ENCODE data around the gene PLA2G2F.

PLA2G2F gene

DNA sequence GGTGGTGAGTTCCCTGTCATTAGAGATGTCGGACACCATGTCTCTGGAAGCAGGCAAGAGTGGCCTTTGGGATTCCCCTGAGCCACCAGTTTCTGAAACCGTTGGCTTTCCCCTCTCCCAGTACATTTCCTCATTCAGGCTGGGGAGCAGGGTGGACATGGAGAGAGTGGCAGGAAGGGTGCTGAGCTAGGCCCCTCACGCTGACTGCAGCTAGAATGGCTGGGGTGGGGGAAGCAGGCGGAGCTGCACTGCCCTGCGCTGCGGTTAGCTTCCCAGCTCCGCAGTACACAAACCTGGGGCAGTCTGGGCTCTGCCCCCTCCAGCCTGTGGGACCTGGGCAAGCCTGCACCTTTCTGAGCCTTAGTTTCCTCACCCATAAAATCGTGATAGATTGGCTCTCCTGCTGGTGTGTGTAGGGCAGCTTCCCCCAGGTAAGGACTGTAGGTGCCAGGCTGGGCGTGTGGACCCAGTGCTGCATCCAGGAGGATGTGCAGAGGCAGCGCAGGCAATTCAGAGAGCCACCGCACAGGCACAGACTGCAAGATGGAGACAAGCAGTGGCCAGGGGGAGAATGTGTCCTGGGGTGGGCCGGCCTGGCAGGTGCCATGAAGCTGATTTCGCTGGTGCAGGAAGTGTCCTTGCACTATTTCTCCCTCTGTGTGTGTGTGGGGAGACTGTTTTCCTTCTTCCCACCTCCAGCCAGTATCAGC lies 3.0 kb downstream of the PLA2G2F start:
- no peaks in the 10 kb centered on the region for H3K36me3 ChIP-seq (ENCODE audit: control insufficient read depth, insufficient read depth, low read length)
- H3K4me1 ChIP-seq (ENCODE audit: control insufficient read depth, insufficient read depth, low read length, poor library complexity, severe bottlenecking), result no peaks in the 10 kb centered on the region
- no peak overlapping the region for H3K4me3 ChIP-seq (ENCODE audit: extremely low read depth, insufficient read depth, low read length, poor library complexity, severe bottlenecking)
- no peak overlapping the region for H3K27ac ChIP-seq (ENCODE audit: low read depth, low read length, severe bottlenecking)
- WGBS, 2 experiments (ENCODE audit: insufficient coverage in 2 of 2), result 82 to 89% methylated on average over 10 to 11 of the region's 13 CpGs
- no peaks in the 10 kb centered on the region for H3K9me3 ChIP-seq (ENCODE audit: control insufficient read depth, low read length)

DNA sequence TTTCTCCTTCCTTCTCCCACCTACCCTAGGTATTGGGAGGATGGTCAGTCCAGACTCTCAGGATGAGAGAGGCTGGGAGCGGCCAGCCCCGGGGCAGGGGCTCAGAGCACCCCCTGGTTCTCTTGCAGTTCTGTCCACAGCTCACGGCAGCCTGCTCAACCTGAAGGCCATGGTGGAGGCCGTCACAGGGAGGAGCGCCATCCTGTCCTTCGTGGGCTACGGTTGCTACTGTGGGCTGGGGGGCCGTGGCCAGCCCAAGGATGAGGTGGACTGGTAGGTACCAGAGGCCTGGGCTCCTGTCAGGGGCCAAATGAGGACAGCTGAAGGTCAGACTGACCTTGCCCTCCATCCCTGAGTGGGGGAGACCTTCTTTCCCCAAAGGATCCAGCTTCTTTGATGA lies 4.2 kb downstream of the PLA2G2F start:
- Histone ChIP-seq H3K27ac (ENCODE audit: low read depth, low read length, severe bottlenecking) (no peak overlapping the region), H3K36me3 (ENCODE audit: control insufficient read depth, insufficient read depth, low read length) (no peaks in the 10 kb centered on the region), H3K4me3 (ENCODE audit: extremely low read depth, insufficient read depth, low read length, poor library complexity, severe bottlenecking) (no peak overlapping the region), H3K4me1 (ENCODE audit: control insufficient read depth, insufficient read depth, low read length, poor library complexity, severe bottlenecking) (no peaks in the 10 kb centered on the region), H3K9me3 (ENCODE audit: control insufficient read depth, low read length) (no peaks in the 10 kb centered on the region)
- 94 to 98% methylated on average over 4 to 8 of the region's 8 CpGs for WGBS, 2 experiments (ENCODE audit: insufficient coverage in 2 of 2)

DNA sequence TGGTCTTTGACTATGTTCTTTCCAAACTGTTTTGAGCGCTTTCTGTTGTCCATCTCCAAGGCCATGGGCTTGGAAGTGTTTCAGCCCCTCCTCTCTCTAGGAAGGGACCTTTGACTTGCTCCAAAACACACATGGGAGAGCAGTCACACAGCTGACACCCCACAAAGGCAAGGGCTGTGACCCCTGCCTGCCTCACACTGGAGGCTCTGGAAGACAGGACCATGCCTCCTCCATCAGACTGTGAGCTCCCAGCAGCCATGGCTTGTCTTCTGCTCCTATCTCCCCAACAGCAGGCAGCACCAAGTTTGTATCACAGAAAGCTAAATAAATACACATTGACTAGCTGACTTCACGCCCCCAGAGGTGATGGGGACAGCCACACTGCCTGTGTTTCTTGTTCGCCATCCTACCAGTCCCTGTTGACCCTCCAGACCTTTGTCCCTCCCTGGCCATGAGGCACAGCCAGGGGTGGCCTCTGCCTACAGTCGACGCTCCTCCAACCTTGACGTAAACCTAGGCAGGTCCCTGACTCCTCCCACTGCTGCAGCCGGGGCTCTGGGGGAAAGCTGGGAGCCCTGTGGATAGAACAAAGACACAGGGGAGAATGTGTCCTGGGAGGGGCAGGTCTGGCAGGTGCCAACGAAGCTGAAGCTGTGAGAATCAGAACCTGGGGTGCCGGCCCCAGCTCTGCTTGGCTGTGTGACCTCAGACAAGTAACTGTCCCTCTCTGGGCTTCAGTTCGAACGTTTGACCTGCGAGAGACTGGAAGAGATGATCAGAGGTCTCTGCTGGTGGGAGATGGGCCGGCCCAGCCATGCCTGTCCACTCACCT lies 4.8 kb downstream of the PLA2G2F start:
- no peaks in the 10 kb centered on the region for H3K4me1 ChIP-seq (ENCODE audit: control insufficient read depth, insufficient read depth, low read length, poor library complexity, severe bottlenecking)
- no peak overlapping the region for H3K4me3 ChIP-seq (ENCODE audit: extremely low read depth, insufficient read depth, low read length, poor library complexity, severe bottlenecking)
- H3K27ac ChIP-seq (ENCODE audit: low read depth, low read length, severe bottlenecking), result no peak overlapping the region
- H3K9me3 ChIP-seq (ENCODE audit: control insufficient read depth, low read length), result no peaks in the 10 kb centered on the region
- H3K36me3 ChIP-seq (ENCODE audit: control insufficient read depth, insufficient read depth, low read length), result no peaks in the 10 kb centered on the region
- WGBS, 2 experiments (ENCODE audit: insufficient coverage in 2 of 2), result 69 to 75% methylated on average over 8 to 9 of the region's 13 CpGs

DNA sequence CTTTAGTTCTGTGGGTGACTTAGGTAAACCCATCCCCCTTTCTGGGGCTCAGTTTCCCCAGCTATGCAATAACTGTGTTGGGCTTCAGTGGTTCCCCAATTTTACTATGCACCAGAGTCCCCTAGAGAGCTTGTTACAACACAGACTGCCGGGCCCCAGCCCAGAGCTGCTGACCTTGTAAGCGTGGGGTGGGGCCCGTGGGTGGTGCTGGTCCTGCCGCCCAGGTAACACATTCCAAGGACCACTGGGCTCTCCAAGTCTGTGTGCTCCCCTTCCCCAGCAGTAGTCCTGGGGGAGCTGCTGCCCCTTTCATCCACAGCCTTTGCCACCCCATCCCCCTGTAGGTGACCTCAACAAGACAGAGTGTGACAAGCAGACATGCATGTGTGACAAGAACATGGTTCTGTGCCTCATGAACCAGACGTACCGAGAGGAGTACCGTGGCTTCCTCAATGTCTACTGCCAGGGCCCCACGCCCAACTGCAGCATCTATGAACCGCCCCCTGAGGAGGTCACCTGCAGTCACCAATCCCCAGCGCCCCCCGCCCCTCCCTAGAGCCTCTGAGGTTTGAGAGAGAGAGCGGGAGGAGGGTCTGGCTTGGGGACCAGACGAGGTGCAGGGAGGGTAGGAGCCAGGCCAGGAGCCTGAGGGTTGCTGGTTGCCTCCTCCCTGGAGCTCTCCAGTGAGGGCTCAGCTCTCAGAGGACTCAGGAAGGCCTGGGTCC lies 8.9 kb downstream of the PLA2G2F start:
- no peaks in the 10 kb centered on the region for H3K9me3 ChIP-seq (ENCODE audit: control insufficient read depth, low read length)
- H3K4me1 ChIP-seq (ENCODE audit: control insufficient read depth, insufficient read depth, low read length, poor library complexity, severe bottlenecking), result peaks cover 4% of the 10 kb centered on the region
- no peak overlapping the region for H3K27ac ChIP-seq (ENCODE audit: low read depth, low read length, severe bottlenecking)
- no peaks in the 10 kb centered on the region for H3K36me3 ChIP-seq (ENCODE audit: control insufficient read depth, insufficient read depth, low read length)
- H3K4me3 ChIP-seq (ENCODE audit: extremely low read depth, insufficient read depth, low read length, poor library complexity, severe bottlenecking), result no peak overlapping the region
- WGBS, 2 experiments (ENCODE audit: insufficient coverage in 2 of 2), result 90 to 91% methylated on average over 9 to 12 of the region's 13 CpGs

DNA sequence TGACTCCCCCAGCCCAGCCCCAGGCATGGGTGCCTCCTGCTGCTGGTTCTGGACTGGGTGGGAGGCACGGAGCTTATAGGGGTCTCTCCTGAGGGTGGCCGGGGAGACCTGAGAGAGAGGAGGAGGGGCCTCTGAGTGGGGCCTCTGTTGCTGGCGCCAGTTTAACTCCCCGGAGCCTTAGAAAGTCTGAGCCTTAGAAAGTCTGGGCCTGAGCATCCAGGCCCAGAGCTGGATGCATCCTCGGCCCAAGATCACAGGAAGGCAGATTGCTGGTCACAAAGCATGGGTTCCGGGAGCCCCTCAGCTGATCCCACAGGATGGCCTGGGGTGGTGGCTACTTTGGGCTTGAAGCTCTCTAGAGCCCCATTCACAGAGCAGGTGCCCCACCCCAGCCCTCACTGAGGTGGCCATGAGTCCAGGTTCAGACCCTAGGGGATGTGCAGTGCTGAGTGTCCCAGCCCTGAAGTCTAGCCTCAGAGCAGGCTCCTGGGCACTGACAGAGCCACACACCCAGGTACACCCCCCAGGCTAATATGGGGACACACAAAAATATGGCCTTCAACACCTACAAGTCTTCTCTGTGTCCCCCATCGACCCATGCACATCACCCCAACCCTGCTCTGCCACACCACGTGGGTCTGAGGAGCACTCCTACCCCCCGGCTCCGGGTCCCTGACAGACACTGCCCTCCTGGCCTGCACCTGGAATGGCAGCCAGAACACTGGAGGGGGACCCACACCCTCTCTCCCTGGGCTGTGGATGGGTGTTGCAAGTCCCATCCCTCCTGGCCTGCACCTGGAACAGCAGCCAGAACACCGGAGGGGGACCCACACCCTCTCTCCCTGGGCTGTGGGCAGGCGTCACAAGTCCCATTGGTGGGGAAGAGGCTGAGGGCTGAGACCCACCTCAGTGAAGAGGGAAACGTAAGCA lies 9.7 kb downstream of the PLA2G2F start:
- Histone ChIP-seq H3K4me3 (ENCODE audit: extremely low read depth, insufficient read depth, low read length, poor library complexity, severe bottlenecking) (no peak overlapping the region), H3K36me3 (ENCODE audit: control insufficient read depth, insufficient read depth, low read length) (no peaks in the 10 kb centered on the region), H3K9me3 (ENCODE audit: control insufficient read depth, low read length) (no peaks in the 10 kb centered on the region), H3K27ac (ENCODE audit: low read depth, low read length, severe bottlenecking) (no peak overlapping the region), H3K4me1 (ENCODE audit: control insufficient read depth, insufficient read depth, low read length, poor library complexity, severe bottlenecking) (peaks cover 6% of the 10 kb centered on the region)
- 93 to 94% methylated on average over 11 to 12 of the region's 13 CpGs for WGBS, 2 experiments (ENCODE audit: insufficient coverage in 2 of 2)

DNA sequence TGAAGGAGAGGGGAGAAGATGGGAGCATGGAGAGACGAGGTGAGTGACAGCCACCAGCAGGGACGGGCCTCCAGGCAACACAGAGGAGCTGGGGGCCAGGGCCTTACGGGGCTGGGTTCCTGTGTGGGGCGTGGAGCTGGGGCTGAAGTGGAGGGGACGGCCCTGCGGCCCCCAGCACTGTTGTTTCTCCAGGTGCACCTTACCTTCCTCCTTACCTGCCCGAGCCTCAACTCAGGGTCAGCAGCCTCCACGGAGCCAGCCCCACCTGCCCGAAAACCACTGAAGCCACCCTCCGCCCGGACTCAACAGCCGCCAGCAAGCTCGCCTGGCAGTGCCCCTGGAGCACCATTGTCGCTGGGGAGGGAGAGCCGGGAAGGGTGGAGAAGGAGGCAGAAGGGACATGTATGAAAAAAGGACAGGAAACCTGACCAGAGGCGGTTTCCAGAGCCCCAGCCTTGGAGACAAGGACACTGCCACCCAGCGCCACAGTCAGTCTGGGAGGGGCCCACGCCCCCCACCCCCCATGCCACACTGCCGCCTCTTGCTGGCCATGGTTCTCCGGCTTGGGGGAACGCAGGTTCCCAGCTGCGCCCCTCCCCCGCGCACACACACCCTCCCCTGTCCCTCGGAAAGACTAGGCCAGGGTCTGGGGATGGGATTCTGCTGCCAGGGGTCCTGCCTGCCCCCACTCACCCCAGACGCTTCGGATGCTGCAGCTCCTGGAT lies 10.6 kb downstream of the PLA2G2F start:
- H3K27ac ChIP-seq (ENCODE audit: low read depth, low read length, severe bottlenecking), result no peak overlapping the region
- no peaks in the 10 kb centered on the region for H3K9me3 ChIP-seq (ENCODE audit: control insufficient read depth, low read length)
- peaks cover 6% of the 10 kb centered on the region for H3K4me1 ChIP-seq (ENCODE audit: control insufficient read depth, insufficient read depth, low read length, poor library complexity, severe bottlenecking)
- H3K36me3 ChIP-seq (ENCODE audit: control insufficient read depth, insufficient read depth, low read length), result no peaks in the 10 kb centered on the region
- WGBS, 2 experiments (ENCODE audit: insufficient coverage in 2 of 2), result 80 to 85% methylated on average over 13 to 25 of the region's 27 CpGs
- no peak overlapping the region for H3K4me3 ChIP-seq (ENCODE audit: extremely low read depth, insufficient read depth, low read length, poor library complexity, severe bottlenecking)

DNA sequence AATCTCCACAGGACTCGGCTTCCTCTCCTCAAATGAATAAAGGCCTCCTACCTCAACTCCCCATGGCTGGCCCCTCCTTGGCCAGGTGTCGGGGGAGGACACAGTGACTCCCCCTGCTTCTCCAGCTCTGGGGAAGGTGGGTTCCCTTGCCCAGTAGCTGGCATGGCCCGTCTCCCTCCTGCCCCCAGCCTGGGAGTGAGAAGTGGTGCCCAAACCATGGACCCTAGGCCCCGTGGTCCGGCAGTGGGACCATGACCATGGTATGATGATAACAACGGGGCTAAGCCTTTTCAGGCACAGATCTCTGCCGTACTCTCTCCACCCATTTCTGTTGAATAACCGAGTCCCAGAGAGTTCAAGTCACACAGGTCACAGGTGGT lies 11.2 kb downstream of the PLA2G2F start:
- H3K4me1 ChIP-seq (ENCODE audit: control insufficient read depth, insufficient read depth, low read length, poor library complexity, severe bottlenecking), result peaks cover 6% of the 10 kb centered on the region
- H3K36me3 ChIP-seq (ENCODE audit: control insufficient read depth, insufficient read depth, low read length), result no peaks in the 10 kb centered on the region
- no peak overlapping the region for H3K27ac ChIP-seq (ENCODE audit: low read depth, low read length, severe bottlenecking)
- WGBS, 2 experiments (ENCODE audit: insufficient coverage in 2 of 2), result 89 to 97% methylated on average over 6 to 8 of the region's 8 CpGs
- no peak overlapping the region for H3K4me3 ChIP-seq (ENCODE audit: extremely low read depth, insufficient read depth, low read length, poor library complexity, severe bottlenecking)
- H3K9me3 ChIP-seq (ENCODE audit: control insufficient read depth, low read length), result no peaks in the 10 kb centered on the region

DNA sequence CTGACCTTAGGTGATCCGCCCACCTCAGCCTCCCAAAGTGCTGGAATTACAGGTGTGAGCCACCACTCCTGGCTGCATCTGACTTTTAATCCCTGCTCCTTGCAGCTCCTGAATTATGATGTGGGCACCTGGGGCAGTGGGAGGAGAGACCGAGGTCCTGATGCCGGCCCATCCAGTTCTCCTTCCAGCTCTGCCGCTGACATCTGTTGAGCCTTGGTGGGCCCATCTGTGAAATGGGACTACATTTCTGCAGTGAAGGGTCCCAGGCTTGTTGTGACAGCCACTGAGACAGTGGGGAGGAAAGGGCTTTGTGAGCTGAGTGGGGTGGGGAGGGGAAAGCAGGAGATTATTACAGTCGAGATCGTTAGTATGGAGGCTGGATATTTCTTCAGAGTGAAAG lies 11.8 kb downstream of the PLA2G2F start:
- H3K27ac ChIP-seq (ENCODE audit: low read depth, low read length, severe bottlenecking), result no peak overlapping the region
- H3K4me3 ChIP-seq (ENCODE audit: extremely low read depth, insufficient read depth, low read length, poor library complexity, severe bottlenecking), result no peak overlapping the region
- WGBS, 2 experiments (ENCODE audit: insufficient coverage in 2 of 2), result 93 to 97% methylated on average over 6 of the region's 6 CpGs
- H3K36me3 ChIP-seq (ENCODE audit: control insufficient read depth, insufficient read depth, low read length), result no peaks in the 10 kb centered on the region
- peaks cover 6% of the 10 kb centered on the region for H3K4me1 ChIP-seq (ENCODE audit: control insufficient read depth, insufficient read depth, low read length, poor library complexity, severe bottlenecking)
- H3K9me3 ChIP-seq (ENCODE audit: control insufficient read depth, low read length), result no peaks in the 10 kb centered on the region

DNA sequence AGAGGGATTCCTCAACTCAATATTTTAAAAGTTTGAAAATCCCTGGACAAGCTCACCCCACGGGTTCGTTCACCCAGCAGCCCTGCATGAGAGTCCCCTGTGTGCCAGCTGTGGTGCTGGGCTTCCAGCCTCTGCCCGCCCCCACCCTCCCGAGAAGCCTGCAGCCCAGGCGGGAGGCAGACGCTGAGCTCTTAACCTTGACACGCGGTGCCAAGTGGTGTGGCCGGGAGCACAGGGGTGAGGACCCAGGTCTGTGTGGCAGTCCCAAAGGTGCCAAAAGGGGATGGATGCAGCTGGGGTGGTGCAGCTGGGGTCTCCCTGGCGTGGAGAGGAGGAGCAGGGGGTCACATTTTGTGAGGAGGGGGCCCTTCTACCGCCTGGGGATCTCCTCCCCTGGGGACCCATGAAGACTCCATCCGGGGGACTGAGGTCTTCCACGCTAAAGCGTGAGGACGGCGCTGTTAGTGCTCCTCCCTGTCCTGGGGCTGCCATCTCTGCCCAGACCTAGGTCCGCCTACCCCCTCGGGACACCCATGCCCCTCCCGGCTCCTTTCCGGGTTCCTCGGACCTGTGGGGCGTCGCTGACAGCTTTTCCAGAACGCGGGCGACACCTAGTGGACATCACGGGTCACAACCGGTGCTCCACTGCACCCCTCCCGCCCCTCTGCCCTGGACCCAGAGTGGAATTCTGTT lies 12.9 kb downstream of the PLA2G2F start:
- Histone ChIP-seq H3K4me1 (ENCODE audit: control insufficient read depth, insufficient read depth, low read length, poor library complexity, severe bottlenecking) (peaks cover 6% of the 10 kb centered on the region), H3K9me3 (ENCODE audit: control insufficient read depth, low read length) (no peaks in the 10 kb centered on the region), H3K4me3 (ENCODE audit: extremely low read depth, insufficient read depth, low read length, poor library complexity, severe bottlenecking) (peak overlapping the region; percentile 14), H3K27ac (ENCODE audit: low read depth, low read length, severe bottlenecking) (no peak overlapping the region), H3K36me3 (ENCODE audit: control insufficient read depth, insufficient read depth, low read length) (no peaks in the 10 kb centered on the region)
- WGBS, 2 experiments (ENCODE audit: insufficient coverage in 2 of 2), result 27 to 32% methylated on average over 26 of the region's 29 CpGs
